ENCODE results near the gene EXOC4.

Gene EXOC4

DNA sequence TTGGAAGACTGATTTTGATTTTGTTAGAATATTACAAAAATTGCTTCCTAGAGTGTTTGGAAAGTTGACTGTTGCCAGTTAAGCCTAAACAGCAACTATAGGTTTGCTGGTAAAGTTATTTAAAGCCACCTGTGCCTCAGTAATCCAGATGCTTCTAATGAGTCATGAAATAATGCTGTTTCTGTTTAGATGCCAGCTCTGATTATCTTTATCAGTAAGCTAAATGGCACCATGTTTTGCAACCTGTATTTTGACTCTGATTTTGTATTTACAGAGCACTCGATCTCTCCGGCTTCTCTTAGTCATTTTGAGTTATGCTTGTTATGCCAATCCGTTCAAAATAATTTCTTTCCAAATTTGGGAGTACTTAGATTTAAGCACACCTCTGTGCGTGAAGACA, 366.1 kb downstream of the EXOC4 start:
- H3K4me3 ChIP-seq (ENCODE audit: low read depth, low read length) = no peak overlapping the region
- no peaks in the 10 kb centered on the region for H3K36me3 ChIP-seq
- H3K27ac ChIP-seq = no peak overlapping the region
- TF ChIP-seq, protein P1, sequence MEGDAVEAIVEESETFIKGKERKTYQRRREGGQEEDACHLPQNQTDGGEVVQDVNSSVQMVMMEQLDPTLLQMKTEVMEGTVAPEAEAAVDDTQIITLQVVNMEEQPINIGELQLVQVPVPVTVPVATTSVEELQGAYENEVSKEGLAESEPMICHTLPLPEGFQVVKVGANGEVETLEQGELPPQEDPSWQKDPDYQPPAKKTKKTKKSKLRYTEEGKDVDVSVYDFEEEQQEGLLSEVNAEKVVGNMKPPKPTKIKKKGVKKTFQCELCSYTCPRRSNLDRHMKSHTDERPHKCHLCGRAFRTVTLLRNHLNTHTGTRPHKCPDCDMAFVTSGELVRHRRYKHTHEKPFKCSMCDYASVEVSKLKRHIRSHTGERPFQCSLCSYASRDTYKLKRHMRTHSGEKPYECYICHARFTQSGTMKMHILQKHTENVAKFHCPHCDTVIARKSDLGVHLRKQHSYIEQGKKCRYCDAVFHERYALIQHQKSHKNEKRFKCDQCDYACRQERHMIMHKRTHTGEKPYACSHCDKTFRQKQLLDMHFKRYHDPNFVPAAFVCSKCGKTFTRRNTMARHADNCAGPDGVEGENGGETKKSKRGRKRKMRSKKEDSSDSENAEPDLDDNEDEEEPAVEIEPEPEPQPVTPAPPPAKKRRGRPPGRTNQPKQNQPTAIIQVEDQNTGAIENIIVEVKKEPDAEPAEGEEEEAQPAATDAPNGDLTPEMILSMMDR (IDR thresholded peaks at IDR 0.05; ENCODE audit: low read depth, low read length) = no peak
- H3K9me3 ChIP-seq (ENCODE audit: severe bottlenecking) = no peaks in the 10 kb centered on the region
- H3K27me3 ChIP-seq (ENCODE audit: insufficient read depth, low read depth, severe bottlenecking) = no peaks in the 10 kb centered on the region
- no peak for DNase-seq

DNA sequence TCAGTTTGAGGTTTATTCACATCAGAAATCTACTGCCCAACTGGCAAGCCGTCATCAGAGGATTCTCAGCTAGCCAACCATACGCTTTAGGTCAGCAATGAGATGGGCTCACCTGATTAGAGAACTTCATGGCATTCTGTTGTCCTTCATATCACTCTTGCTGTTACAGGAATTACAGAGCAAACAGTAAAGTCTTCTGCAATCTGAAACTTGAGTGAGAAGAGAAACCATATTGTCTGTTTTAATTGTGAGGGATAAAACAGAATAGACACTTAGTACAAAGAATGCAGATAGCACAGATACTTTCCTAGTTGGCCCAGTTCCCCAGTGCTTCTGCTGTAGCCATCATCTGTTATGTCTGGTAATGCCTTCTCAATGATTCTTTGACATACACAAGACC, 366.6 kb downstream of the EXOC4 start:
- Histone ChIP-seq H3K9me3 (ENCODE audit: severe bottlenecking) (no peaks in the 10 kb centered on the region), H3K4me3 (ENCODE audit: low read depth, low read length) (no peak overlapping the region), H3K36me3 (no peaks in the 10 kb centered on the region), H3K27ac (no peak overlapping the region), H3K27me3 (ENCODE audit: insufficient read depth, low read depth, severe bottlenecking) (no peaks in the 10 kb centered on the region)
- TF ChIP-seq, protein P1 (IDR thresholded peaks at IDR 0.05; ENCODE audit: low read depth, low read length) = no peak
- DNase-seq = no peak

DNA sequence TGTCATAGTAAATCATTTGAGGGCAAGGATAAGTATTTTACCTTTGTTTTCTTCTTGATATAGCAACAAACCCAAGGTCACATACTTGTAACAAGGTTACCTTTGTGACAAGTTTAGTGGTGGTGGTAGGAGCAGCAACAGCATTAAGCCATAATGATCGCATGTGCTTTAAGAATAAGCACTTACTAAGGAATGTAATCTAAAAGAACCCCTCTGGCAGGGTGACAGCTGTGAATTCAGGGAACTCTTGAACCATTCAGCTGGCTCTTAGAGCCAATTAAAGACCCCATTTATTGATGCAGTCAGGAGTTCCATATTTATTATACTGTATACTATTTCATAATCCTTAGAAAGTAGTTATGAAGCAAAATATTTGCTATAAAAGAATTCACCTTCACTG, 370.8 kb downstream of the EXOC4 start:
- no peak overlapping the region for H3K27ac ChIP-seq
- no peaks in the 10 kb centered on the region for H3K9me3 ChIP-seq (ENCODE audit: severe bottlenecking)
- H3K36me3 ChIP-seq = no peaks in the 10 kb centered on the region
- H3K4me3 ChIP-seq (ENCODE audit: low read depth, low read length) = no peak overlapping the region
- no peaks in the 10 kb centered on the region for H3K27me3 ChIP-seq (ENCODE audit: insufficient read depth, low read depth, severe bottlenecking)
- TF ChIP-seq, protein P1 (IDR thresholded peaks at IDR 0.05; ENCODE audit: low read depth, low read length) = no peak
- DNase-seq = no peak

DNA sequence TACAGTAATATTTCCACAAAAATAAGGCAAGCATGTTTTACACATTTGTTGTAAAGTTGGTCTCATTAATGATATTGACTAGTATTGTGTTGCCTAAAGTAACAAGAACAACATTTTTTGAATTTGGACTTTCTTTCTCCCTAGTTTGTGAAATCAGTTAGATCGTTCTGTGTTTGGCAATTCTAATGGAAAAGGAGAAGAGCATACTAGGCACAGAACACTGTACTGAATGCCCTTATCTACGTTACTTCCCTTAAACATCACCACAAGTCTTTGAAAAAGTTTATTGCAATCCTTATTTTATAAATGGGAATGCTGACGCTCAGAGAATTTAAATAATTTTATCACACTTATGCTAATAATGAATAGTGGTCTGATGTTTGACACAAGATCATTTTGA, 372.2 kb downstream of the EXOC4 start:
- DNase-seq = no peak
- Histone ChIP-seq H3K4me3 (ENCODE audit: low read depth, low read length) (no peak overlapping the region), H3K9me3 (ENCODE audit: severe bottlenecking) (no peaks in the 10 kb centered on the region), H3K27ac (no peak overlapping the region), H3K36me3 (no peaks in the 10 kb centered on the region), H3K27me3 (ENCODE audit: insufficient read depth, low read depth, severe bottlenecking) (no peaks in the 10 kb centered on the region)
- TF ChIP-seq, protein P1 (IDR thresholded peaks at IDR 0.05; ENCODE audit: low read depth, low read length) = no peak

DNA sequence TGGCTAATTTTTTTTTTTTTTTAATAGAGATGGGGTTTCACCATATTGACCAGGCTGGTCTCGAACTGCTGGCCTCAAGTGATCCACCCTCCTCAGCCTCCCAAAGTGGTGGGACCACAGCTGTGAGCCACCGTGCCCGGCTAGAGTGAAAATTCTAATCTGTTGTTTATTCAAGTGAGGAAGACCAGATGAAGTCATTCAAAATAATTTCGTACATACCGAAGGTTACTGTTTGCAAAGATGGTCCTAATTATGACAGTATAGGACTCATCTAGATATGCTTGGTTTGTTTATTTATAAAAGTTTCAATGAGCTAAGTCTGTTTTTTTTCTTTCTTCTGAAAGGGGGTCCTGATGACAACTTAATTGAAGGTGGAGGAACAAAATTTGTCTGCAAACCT, 376.8 kb downstream of the EXOC4 start:
- no peaks in the 10 kb centered on the region; the same call in 1 of the 2 replicates for H3K36me3 ChIP-seq
- no peak for DNase-seq
- no peak overlapping the region for H3K27ac ChIP-seq
- H3K4me3 ChIP-seq (ENCODE audit: low read depth, low read length) = no peak overlapping the region
- H3K27me3 ChIP-seq (ENCODE audit: insufficient read depth, low read depth, severe bottlenecking) = no peaks in the 10 kb centered on the region
- H3K9me3 ChIP-seq (ENCODE audit: severe bottlenecking) = no peaks in the 10 kb centered on the region
- TF ChIP-seq, protein P1 (IDR thresholded peaks at IDR 0.05; ENCODE audit: low read depth, low read length) = no peak

DNA sequence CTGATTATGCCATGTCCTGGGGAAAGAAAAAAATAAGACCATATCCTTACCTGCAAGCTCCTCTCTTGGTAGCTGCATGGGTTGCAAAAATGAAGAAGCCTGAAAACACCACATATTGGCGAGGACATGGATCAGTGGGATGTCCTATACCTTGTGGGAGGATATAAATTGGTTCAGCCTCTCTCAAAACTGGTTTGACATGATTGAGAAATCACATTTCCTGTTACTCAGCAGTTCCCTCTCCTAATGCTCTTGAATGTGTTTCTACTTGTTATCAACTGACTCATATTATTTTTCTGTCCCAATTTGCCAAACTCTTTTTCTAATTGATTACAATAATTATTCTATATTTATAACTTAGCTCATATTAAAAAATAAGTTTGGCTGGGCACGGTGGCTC, 380.2 kb downstream of the EXOC4 start:
- no peak overlapping the region for H3K4me3 ChIP-seq (ENCODE audit: low read depth, low read length)
- no peak for DNase-seq
- TF ChIP-seq, protein P1 (IDR thresholded peaks at IDR 0.05; ENCODE audit: low read depth, low read length) = no peak
- no peaks in the 10 kb centered on the region for H3K27me3 ChIP-seq (ENCODE audit: insufficient read depth, low read depth, severe bottlenecking)
- no peaks in the 10 kb centered on the region; the same call in 1 of the 2 replicates for H3K36me3 ChIP-seq
- no peak overlapping the region for H3K27ac ChIP-seq
- H3K9me3 ChIP-seq (ENCODE audit: severe bottlenecking) = no peaks in the 10 kb centered on the region

All from WERI-Rb-1 (cell line).